ENCODE data around the gene CAV2.

DNA sequence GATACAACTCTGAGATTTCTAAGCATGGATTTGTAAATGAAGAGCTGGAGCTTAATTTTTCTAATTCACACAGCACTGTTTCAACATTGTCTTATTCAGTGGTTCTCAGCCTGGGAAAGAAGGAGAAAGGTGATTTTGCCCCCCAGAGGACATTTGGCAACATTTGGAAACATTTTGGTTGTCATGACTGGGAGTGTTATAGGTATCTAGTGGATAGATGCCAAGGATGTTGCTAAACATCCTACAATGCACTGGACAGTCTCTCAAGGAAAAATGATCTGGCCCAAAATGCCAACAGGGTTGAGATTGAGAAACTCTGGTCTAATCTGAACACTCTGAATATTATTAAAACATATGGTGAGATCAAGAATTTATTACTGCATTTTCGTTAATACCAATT is 3.8 kb upstream of the CAV2 start:
- no peak for TF ChIP-seq POLR2A (IDR thresholded peaks at IDR 0.05)
- no peak for TF ChIP-seq CTCF (IDR thresholded peaks at IDR 0.05)
- no peak for TF ChIP-seq EP300 (IDR thresholded peaks at IDR 0.05)

All from gastroesophageal sphincter (tissue), 3 donors.